HEK293T (cell line): Measurements from ENCODE around the gene PPP1R12B.

Source experiments
- CTCF ChIA-PET: fragments of 350-600 bp; formaldehyde crosslinking; extraction: SDS; loops from one replicate; lab custom pipeline; 2021; ENCODE audit warnings: antibody characterized with exemption, inconsistent platforms; lab: Yijun Ruan, JAX
- POLR2A ChIA-PET: fragments of 350-600 bp; formaldehyde crosslinking; extraction: SDS; loops from one replicate; lab custom pipeline; 2020; ENCODE audit warnings: antibody characterized with exemption, inconsistent platforms; lab: Yijun Ruan, JAX
- DNase-seq: peaks from one replicate; pipeline ENCODE4 v3.0.0; 2012; ENCODE audit warnings: mixed read lengths; ENCODE audit errors: extremely low spot score
- ARNT ChIP-seq: fragments of 450-650 bp; IDR thresholded peaks from 2 replicates; pipeline ENCODE4 v1.6.1; 2017; ENCODE audit warnings: mild to moderate bottlenecking
- BHLHE40 ChIP-seq: fragments of 450-650 bp; IDR thresholded peaks from 2 replicates; pipeline ENCODE4 v1.6.1; 2016; ENCODE audit warnings: mild to moderate bottlenecking, moderate library complexity, borderline replicate concordance
- CTBP1 ChIP-seq: fragments of 450-650 bp; IDR thresholded peaks from 2 replicates; pipeline ENCODE4 v1.6.1; 2016; ENCODE audit warnings: borderline replicate concordance
- ELF4 ChIP-seq: fragments of 450-650 bp; IDR thresholded peaks from 2 replicates; pipeline ENCODE4 v1.6.1; 2017; ENCODE audit warnings: antibody characterized with exemption
- FOXA1 ChIP-seq: fragments of 450-650 bp; IDR thresholded peaks from 2 replicates; pipeline ENCODE4 v1.6.1; 2016; ENCODE audit warnings: mild to moderate bottlenecking
- FOXK2 ChIP-seq: fragments of 450-650 bp; IDR thresholded peaks from 2 replicates; pipeline ENCODE4 v1.6.1; 2016; ENCODE audit warnings: mild to moderate bottlenecking
- FOXM1 ChIP-seq: fragments of 450-650 bp; IDR thresholded peaks from 2 replicates; pipeline ENCODE4 v1.6.1; 2017; ENCODE audit warnings: mild to moderate bottlenecking, borderline replicate concordance
- HDGF ChIP-seq: fragments of 450-650 bp; IDR thresholded peaks from 2 replicates; pipeline ENCODE4 v1.6.1; 2017; ENCODE audit warnings: antibody characterized with exemption, borderline replicate concordance
- L3MBTL2 ChIP-seq: fragments of 450-650 bp; conservative IDR thresholded peaks from 2 replicates; pipeline ENCODE4 v1.6.1; 2016; ENCODE audit warnings: mild to moderate bottlenecking
- LEF1 ChIP-seq: fragments of 450-650 bp; IDR thresholded peaks from 2 replicates; pipeline ENCODE4 v1.6.1; 2017; ENCODE audit warnings: mild to moderate bottlenecking, borderline replicate concordance
- NFRKB ChIP-seq: fragments of 450-650 bp; IDR thresholded peaks from 2 replicates; pipeline ENCODE4 v1.6.1; 2016; ENCODE audit warnings: mild to moderate bottlenecking, moderate library complexity
- SP1 ChIP-seq: fragments of 450-650 bp; IDR thresholded peaks from 2 replicates; pipeline ENCODE4 v1.6.1; 2017
- SUZ12 ChIP-seq: fragments of 450-650 bp; IDR thresholded peaks from 2 replicates; pipeline ENCODE4 v1.6.1; 2016; ENCODE audit warnings: mild to moderate bottlenecking
- TARDBP ChIP-seq: fragments of 450-650 bp; IDR thresholded peaks from 2 replicates; pipeline ENCODE4 v1.6.1; 2016
- ZNF384 ChIP-seq: fragments of 450-650 bp; IDR thresholded peaks from 2 replicates; pipeline ENCODE4 v1.6.1; 2016
- TF ChIP-seq, protein P1 (sequence below): fragments of 450-650 bp; IDR thresholded peaks from 2 replicates; pipeline ENCODE4 v1.6.1; 2016

PPP1R12B gene

DNA sequence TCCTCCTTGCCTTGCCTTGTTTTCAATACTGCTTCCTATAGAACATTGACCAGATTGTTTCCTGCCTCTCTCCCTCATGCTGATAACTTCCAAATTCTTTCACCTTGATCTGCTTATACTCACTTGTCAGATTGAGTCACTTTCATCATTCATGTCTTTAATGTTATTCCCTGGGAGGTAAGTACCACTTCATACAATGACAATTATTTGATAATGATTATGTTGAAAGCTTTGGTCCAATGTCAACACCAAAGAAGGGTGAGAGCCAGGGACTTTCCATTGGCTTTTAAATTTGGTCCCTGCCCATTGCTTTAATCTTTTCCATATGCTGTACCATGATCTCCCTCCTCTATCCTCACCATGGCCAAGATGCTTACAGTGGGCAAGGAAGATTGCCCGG, 224.4 kb downstream of the PPP1R12B start:
- ChIA-PET CTCF (interaction anchor here (0.9 to 1.2 kb wide), 2 partner anchors 30 to 69 kb away, joined by 3 read pairs; no protein-coding TSS in a partner anchor), POLR2A (no interaction called here)
- TF ChIP-seq, protein P1, sequence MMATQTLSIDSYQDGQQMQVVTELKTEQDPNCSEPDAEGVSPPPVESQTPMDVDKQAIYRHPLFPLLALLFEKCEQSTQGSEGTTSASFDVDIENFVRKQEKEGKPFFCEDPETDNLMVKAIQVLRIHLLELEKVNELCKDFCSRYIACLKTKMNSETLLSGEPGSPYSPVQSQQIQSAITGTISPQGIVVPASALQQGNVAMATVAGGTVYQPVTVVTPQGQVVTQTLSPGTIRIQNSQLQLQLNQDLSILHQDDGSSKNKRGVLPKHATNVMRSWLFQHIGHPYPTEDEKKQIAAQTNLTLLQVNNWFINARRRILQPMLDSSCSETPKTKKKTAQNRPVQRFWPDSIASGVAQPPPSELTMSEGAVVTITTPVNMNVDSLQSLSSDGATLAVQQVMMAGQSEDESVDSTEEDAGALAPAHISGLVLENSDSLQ: no peak
- TF ChIP-seq LEF1: no peak
- TF ChIP-seq ELF4: no peak
- no peak for TF ChIP-seq HDGF
- TF ChIP-seq CTBP1: no peak
- no peak for TF ChIP-seq ZNF384
- TF ChIP-seq SUZ12: no peak
- TF ChIP-seq TARDBP: no peak
- no peak for DNase-seq

DNA sequence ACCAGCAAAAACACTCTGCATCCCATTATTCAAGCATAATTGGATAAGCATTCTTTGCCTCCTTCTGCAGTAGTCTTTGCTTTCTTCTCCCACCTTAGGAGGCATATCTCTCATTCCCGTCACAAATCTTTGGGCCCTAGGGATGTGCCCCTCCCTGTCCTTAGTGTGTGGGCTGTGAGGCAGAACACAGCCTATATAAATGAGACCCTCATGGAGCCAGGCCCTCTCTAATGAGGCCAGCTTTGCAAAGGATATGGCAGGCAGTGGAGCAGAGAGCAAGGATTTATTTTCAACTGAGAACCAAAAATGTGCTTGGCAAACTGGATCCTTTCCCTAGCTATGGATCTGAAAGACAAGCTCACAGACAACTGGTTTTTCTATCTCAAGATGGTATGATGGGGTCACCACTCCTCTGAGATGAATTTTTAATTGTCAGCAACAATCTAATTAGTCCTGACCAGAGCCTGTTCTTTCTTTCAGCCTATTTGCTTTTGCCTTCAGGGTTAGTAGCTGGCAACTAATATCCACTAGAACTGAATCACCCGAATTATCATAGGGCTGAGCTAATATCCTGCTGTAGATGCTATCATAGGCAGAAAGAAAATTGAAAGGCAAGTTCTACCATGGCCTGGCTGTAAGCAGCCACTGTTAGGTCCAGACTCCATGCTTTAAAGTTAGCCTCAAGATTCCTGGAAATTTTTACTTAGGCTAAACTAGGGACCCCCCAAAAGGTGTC, 227.6 kb downstream of the PPP1R12B start:
- DNase-seq: no peak
- TF ChIP-seq FOXA1: no peak
- TF ChIP-seq NFRKB: no peak
- ChIA-PET CTCF (interaction anchor here (0.8 kb wide), 1 partner anchor 9 kb away, joined by 3 read pairs; no protein-coding TSS in a partner anchor), POLR2A (no interaction called here)

DNA sequence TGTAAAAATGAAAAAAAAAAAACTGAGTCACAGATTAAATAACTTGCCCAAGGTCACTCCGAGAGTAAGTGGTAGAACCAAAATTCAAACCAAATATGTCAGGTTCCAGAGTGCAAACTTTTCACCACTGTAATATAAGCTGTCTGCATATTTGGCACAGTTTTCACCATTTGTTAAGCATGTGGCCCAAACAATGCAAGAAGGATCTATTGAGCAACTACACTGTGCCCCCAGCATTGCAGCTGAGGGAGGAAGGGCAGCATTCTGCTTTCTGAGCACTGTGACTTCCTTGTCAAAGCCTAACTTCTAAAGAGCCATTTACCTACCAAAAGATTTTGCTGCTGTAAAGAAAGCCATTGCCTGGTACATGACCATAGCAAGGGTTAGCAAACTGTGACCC, 228.3 kb downstream of the PPP1R12B start:
- POLR2A ChIA-PET: interaction anchor here (2.1 kb wide), 1 partner anchor 10 kb away, joined by 5 read pairs; no protein-coding TSS in a partner anchor
- DNase-seq: no peak
- no peak for TF ChIP-seq ZNF384
- no peak for TF ChIP-seq ARNT
- TF ChIP-seq SUZ12: no peak
- no peak for TF ChIP-seq FOXM1
- no peak for TF ChIP-seq BHLHE40
- no peak for TF ChIP-seq ELF4
- CTCF ChIA-PET: interaction anchor here (1.6 kb wide), 1 partner anchor 7 kb away, joined by 5 read pairs; no protein-coding TSS in a partner anchor

DNA sequence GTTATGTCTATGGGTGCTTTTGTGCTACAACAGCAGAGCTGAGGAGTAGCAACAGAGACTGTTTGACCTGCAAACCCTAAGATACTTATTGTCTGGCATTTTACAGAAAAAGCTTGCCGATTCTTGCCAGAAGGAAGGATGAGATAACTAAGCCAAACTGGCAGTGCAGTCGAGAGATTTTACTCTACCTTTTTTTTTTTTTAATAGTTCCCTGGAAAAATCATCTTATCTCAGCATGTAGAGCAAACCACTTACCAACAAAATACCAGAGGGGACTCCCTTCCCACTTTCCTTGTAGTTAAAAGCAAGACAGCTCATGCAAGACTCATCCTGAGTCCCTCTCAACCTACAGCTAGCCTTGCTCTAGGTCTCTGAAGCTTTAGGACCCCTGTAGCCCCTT, 228.9 kb downstream of the PPP1R12B start:
- ChIA-PET CTCF (interaction anchor here (0.6 to 1.6 kb wide), 4 partner anchors 8 to 143 kb away, joined by 4 to 5 read pairs (median 4); no protein-coding TSS in a partner anchor), POLR2A (interaction anchor here (2.1 kb wide), 1 partner anchor 9 kb away, joined by 5 read pairs; no protein-coding TSS in a partner anchor)
- TF ChIP-seq, protein P1: no peak
- no peak for TF ChIP-seq SP1
- no peak for TF ChIP-seq FOXA1
- TF ChIP-seq CTBP1: no peak
- no peak for TF ChIP-seq HDGF

DNA sequence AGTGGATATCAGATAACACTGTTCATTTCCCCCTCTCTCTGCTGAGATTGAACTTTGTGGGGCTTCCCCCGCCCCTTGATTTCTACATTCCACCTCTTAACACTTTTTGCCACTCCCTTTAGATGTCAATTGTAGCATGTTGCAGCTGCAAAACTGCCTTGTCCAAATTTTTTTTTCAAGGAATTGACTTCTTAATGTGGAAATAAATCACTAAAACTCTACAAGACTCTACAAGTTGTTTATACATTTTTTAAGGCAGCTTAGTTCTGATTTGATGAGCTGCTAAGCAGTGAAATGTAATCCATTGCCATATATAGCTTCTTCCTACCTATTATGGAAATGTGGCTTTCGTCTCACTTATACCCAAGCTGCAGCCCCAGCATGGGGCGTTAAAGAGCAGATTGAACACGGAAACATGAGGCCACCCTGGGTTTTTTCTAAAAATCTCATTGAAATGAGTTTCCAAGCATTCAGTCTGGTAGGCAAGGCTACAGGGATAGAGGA, 229.6 kb downstream of the PPP1R12B start:
- DNase-seq: peak; percentile 58
- TF ChIP-seq ZNF384: peak; percentile 74
- TF ChIP-seq NFRKB: no peak
- TF ChIP-seq, protein P1: peak; percentile 82
- TF ChIP-seq SP1: no peak
- TF ChIP-seq FOXM1: no peak
- TF ChIP-seq FOXK2: no peak
- TF ChIP-seq CTBP1: peak; percentile 15; the same call in 1 of the 2 replicates
- no peak for TF ChIP-seq FOXA1
- TF ChIP-seq LEF1: no peak
- CTCF ChIA-PET: interaction anchor here (0.6 to 1.6 kb wide), 4 partner anchors 9 to 142 kb away, joined by 4 to 5 read pairs (median 4); no protein-coding TSS in a partner anchor
- POLR2A ChIA-PET: interaction anchor here (2.1 kb wide), 1 partner anchor 9 kb away, joined by 5 read pairs; no protein-coding TSS in a partner anchor

More for the DNA sequence above, 228.9 kb downstream of the PPP1R12B start:
- DNase-seq: no peak

DNA sequence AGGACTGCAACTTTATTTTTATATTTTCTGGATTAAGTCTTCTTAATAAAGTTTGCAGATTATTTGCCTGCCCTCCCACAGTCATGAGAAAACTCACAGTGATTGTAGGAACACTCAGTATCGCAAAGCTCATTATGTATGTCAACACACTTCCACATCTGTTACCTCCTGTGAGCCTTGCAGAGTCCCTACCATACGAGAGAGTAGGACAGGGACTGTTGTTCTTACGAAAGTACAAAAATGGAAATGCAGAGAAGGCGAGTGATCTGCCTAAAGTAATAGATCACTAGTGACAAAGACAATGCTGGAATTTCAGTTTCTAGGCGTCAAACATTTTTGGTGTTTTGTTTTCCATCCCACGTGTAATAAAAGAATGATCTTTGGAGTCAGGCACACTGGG, 230.1 kb downstream of the PPP1R12B start:
- ChIA-PET POLR2A (interaction anchor here (2.1 kb wide), 1 partner anchor 8 kb away, joined by 5 read pairs; no protein-coding TSS in a partner anchor), CTCF (interaction anchor here (1.1 to 1.6 kb wide), 2 partner anchors 9 to 16 kb away, joined by 4 to 5 read pairs; no protein-coding TSS in a partner anchor)
- DNase-seq: no peak
- TF ChIP-seq LEF1 (no peak), L3MBTL2 (no peak), HDGF (no peak), FOXM1 (no peak), BHLHE40 (no peak), ELF4 (no peak), SP1 (no peak), SUZ12 (no peak), NFRKB (no peak), ARNT (no peak), ZNF384 (no peak), FOXK2 (no peak)
- TF ChIP-seq, protein P1: no peak
